Cardiac fibroblast (primary cell): ENCODE results near the gene PSMG4.

Source experiments
- DNase-seq, 2 donors: peaks; one replicate each; pipeline versions ENCODE4 v3.0.0 to v3.0.0-alpha.2; 2010; ENCODE audit warnings: low read depth in 2 of 2
- H3K4me3 ChIP-seq, 2 donors: replicated peaks in 1 of 2; 1 replicate in 1 of 2; 2 replicates in 1 of 2; pipeline ENCODE4 v1.5.1; 2011; ENCODE audit warnings: low read depth in 2 of 2, low read length in 2 of 2, mild to moderate bottlenecking in 2 of 2, moderate library complexity in 1 of 2
- CTCF ChIP-seq: IDR thresholded peaks from one replicate; pipeline ENCODE4 v1.5.1; 2011; ENCODE audit warnings: low read depth, mild to moderate bottlenecking, low read length, inconsistent platforms

PSMG4 gene

DNA sequence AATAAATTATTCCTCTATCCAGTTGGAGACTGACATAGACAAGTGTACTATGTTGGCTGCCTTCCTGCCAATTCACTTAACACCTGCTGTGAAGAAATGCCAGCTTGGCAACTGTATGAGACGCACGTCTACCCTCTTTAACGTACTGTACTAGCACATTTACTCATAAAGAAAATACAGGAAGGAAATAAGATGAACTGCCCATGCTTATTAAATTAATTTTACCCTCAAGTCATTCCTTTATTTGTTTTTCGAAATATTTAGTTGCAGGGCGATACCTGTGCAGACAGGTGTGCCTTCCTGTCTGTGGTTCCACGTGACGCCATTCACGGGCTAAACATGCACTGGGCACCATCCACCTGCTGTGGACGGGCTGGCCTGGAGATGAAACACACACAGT is 52.0 kb downstream of the PSMG4 start:
- no peak overlapping the region for H3K4me3 ChIP-seq
- no peak for TF ChIP-seq CTCF
- DNase-seq, result no peak

DNA sequence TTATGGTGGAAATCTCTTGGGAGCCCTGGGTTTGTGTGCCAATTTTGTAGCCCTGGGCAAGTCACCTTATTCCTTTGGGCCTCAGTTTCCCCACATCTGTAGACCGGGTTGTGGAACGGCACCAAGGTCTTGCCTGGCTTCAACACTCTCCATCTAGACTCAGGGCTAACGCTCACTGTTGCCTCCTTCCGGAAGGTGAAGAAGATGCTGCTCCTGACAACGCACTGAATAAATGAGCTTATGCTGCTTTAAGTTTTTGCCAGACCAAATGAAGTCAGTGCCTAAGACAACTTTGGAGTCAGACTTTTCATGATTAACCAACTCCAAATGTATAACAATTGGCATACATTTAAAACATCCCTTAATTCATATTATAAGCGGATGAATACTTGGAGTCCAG is 53.1 kb downstream of the PSMG4 start:
- no peak overlapping the region for H3K4me3 ChIP-seq
- TF ChIP-seq CTCF, result no peak
- no peak for DNase-seq

GRCh38 chr6:3312604-3313231 is 54.0 kb downstream of the PSMG4 start:
- DNase-seq, result no peak
- TF ChIP-seq CTCF, result no peak
- H3K4me3 ChIP-seq, result no peak overlapping the region

- DNase-seq, result no peak
- no peak overlapping the region for H3K4me3 ChIP-seq
- no peak for TF ChIP-seq CTCF
Observed at GRCh38 chr6:3314176-3314575, 55.4 kb downstream of the PSMG4 start.

GRCh38 chr6:3314621-3315467 is 56.1 kb downstream of the PSMG4 start:
- no peak for DNase-seq
- TF ChIP-seq CTCF, result no peak
- H3K4me3 ChIP-seq, result no peak overlapping the region

DNA sequence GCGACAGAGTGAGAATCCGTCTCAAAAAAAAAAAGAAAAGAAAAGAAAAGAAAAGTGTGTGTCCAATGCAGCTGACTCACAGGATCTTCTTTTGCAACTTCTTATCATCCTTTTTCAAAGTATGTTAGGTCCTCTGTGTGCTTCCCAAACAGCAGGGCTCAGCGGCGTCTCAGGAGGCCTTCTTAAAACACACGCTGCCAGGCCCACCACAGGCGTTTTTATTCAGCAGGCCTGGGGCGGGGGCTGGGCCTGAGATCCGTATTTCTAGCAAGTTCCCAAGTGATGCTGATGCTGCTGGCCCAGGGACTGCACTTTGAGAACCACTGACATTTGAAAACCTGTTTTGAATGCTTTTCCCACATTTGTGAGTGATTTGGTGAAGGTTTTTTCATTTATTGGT is 57.1 kb downstream of the PSMG4 start:
- no peak for TF ChIP-seq CTCF
- no peak overlapping the region for H3K4me3 ChIP-seq
- DNase-seq, result peak; percentile 72 to 74
